Liver (tissue), 9 donors: ENCODE measurements around the gene SLC16A5. TPM values are rescaled to one million over a fixed set of nuclear protein-coding genes. Genes with fewer than 3 reads are reported as not detected.

Experiments
- DNase-seq: peaks from one replicate; pipeline ENCODE4 v3.0.0-alpha.2; 2017; ENCODE audit warnings: low spot score
- H3K27ac ChIP-seq, 2 donors: one replicate each; pipeline ENCODE4 v1.7.0; 2013; ENCODE audit warnings: inconsistent platforms in 2 of 2, low read length in 2 of 2, control low read depth in 1 of 2, low read depth in 1 of 2, mild to moderate bottlenecking in 1 of 2
- H3K27me3 ChIP-seq, 4 donors: one replicate each; pipeline versions ENCODE4 v1.6.1 to v1.7.0; 2013; ENCODE audit warnings: low read length in 3 of 4, inconsistent platforms in 1 of 4, mild to moderate bottlenecking in 1 of 4, moderate library complexity in 1 of 4; ENCODE audit not compliant: control insufficient read depth in 4 of 4, insufficient read depth in 4 of 4
- H3K36me3 ChIP-seq, 4 donors: one replicate each; pipeline versions ENCODE4 v1.6.1 to v1.7.0; 2013; ENCODE audit warnings: low read length in 3 of 4, mild to moderate bottlenecking in 3 of 4, low read depth in 1 of 4, moderate library complexity in 1 of 4; ENCODE audit not compliant: control insufficient read depth in 4 of 4, insufficient read depth in 3 of 4
- H3K4me1 ChIP-seq, 4 donors: one replicate each; pipeline versions ENCODE4 v1.6.1 to v1.7.0; 2013; ENCODE audit warnings: low read length in 3 of 4, mild to moderate bottlenecking in 3 of 4, moderate library complexity in 1 of 4; ENCODE audit not compliant: control insufficient read depth in 4 of 4, insufficient read depth in 4 of 4
- H3K4me3 ChIP-seq, 3 donors: one replicate each; pipeline versions ENCODE4 v1.6.1 to v1.7.0; 2013; ENCODE audit warnings: low read length in 3 of 3, control low read depth in 1 of 3, low read depth in 1 of 3, mild to moderate bottlenecking in 1 of 3
- H3K9ac ChIP-seq, 2 donors: one replicate each; pipeline ENCODE4 v1.7.0; 2013; ENCODE audit warnings: low read length in 2 of 2, mild to moderate bottlenecking in 2 of 2, moderate library complexity in 2 of 2, control low read depth in 1 of 2, low read depth in 1 of 2
- H3K9me3 ChIP-seq, 4 donors: one replicate each; pipeline versions ENCODE4 v1.6.1 to v1.7.0; 2013; ENCODE audit warnings: low read length in 3 of 4; ENCODE audit not compliant: control insufficient read depth in 4 of 4
- EGR1 ChIP-seq, 2 donors: IDR thresholded peaks; 2 replicates each; pipeline ENCODE4 v1.6.1; 2016 to 2018; ENCODE audit warnings: antibody characterized with exemption in 2 of 2, low read depth in 2 of 2
- FOXA1 ChIP-seq: IDR thresholded peaks from 2 replicates; pipeline ENCODE4 v1.6.1; 2016; ENCODE audit warnings: antibody characterized with exemption
- FOXA2 ChIP-seq: IDR thresholded peaks from 2 replicates; pipeline ENCODE4 v1.6.1; 2016; ENCODE audit warnings: antibody characterized with exemption
- GABPA ChIP-seq, 2 donors: IDR thresholded peaks in 1 of 2; conservative IDR thresholded peaks in 1 of 2; 2 replicates each; pipeline ENCODE4 v1.6.1; 2016; ENCODE audit warnings: antibody characterized with exemption in 2 of 2, mild to moderate bottlenecking in 1 of 2, moderate library complexity in 1 of 2
- HNF4A ChIP-seq, 2 donors: conservative IDR thresholded peaks; 2 replicates each; pipeline ENCODE4 v1.6.1; 2016; ENCODE audit warnings: antibody characterized with exemption in 2 of 2, mild to moderate bottlenecking in 2 of 2
- HNF4G ChIP-seq: IDR thresholded peaks from 2 replicates; pipeline ENCODE4 v1.6.1; 2016; ENCODE audit warnings: antibody characterized with exemption
- JUND ChIP-seq, 2 donors: IDR thresholded peaks; 2 replicates each; pipeline ENCODE4 v1.6.1; 2016; ENCODE audit warnings: antibody characterized with exemption in 2 of 2
- NR2F2 ChIP-seq: IDR thresholded peaks from 2 replicates; pipeline ENCODE4 v1.6.1; 2016; ENCODE audit warnings: antibody characterized with exemption
- RAD21 ChIP-seq, 2 donors: IDR thresholded peaks; 2 replicates each; pipeline ENCODE4 v1.6.1; 2016; ENCODE audit warnings: antibody characterized with exemption in 2 of 2, mild to moderate bottlenecking in 2 of 2
- RXRA ChIP-seq, 2 donors: IDR thresholded peaks; 2 replicates each; pipeline ENCODE4 v1.6.1; 2017 to 2018; ENCODE audit warnings: antibody characterized with exemption in 2 of 2, mild to moderate bottlenecking in 1 of 2
- SP1 ChIP-seq: IDR thresholded peaks from 2 replicates; pipeline ENCODE4 v1.6.1; 2018; ENCODE audit warnings: antibody characterized with exemption, mild to moderate bottlenecking
- TAF1 ChIP-seq: conservative IDR thresholded peaks from 2 replicates; pipeline ENCODE4 v1.6.1; 2016; ENCODE audit warnings: antibody characterized with exemption, mild to moderate bottlenecking
- YY1 ChIP-seq: IDR thresholded peaks from 2 replicates; pipeline ENCODE4 v1.6.1; 2016; ENCODE audit warnings: antibody characterized with exemption, mild to moderate bottlenecking
- ZBTB33 ChIP-seq: IDR thresholded peaks from 2 replicates; pipeline ENCODE4 v1.6.1; 2016; ENCODE audit warnings: antibody characterized with exemption
- WGBS: extraction: QIAGEN DNeasy Blood & Tissue Kit; methylation state at CpG from one replicate; pipeline ENCODE4 v1.1.7; 2013; 5-methylcytosine and 5-hydroxymethylcytosine counted together
- polyA plus RNA-seq, 2 donors: library from polyadenylated mRNA; stranded (reverse) in 1 of 2; unstranded in 1 of 2; fragments of 200-250 nt in 1 of 2; fragments of >200 nt in 1 of 2; fragmentation: Nextera tagmentation in 1 of 2; extraction: Ambion mirVana in 1 of 2; gene quantifications; one replicate each; pipeline versions ENCODE4 v1.2.1 to v1.2.3, GENCODE V29; 2013 to 2015
- total RNA-seq, 2 donors: library from RNA; depleted of rRNA; stranded (reverse); fragments of >200 nt; gene quantifications; one replicate each; pipeline ENCODE4 v1.2.3, GENCODE V29; 2014
- TF ChIP-seq, protein P1 (sequence below): IDR thresholded peaks from 2 replicates; pipeline ENCODE4 v1.6.1; 2016; ENCODE audit warnings: antibody characterized with exemption
- donor health status: healthy.
- donor health status: healthy.
- donor health status: healthy.
- donor health status: healthy.
- donor health status: healthy.

The SLC16A5 gene
- total and polyA plus RNA-seq, 4 donors: 1.0 to 4.5 (median 2.6) TPM

DNA sequence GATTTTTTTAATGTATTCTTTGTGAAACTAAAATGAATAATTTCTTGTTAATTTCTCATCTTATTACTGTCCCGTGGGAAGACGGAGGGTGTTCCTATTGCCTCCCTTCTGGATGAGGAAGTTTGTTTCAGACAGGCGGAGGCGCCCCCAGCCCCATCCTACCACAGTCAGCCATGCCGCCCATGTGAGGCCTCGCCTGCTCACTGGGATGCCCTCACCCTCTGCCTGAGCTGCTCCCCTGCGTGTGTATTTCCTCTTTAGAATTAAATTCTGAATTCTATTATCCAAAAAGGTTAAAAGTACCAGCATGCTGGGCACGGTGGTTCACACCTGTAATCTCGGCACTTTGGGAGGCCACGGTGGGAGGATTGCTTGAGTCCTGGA, 26.7 kb upstream of the SLC16A5 start:
- DNase-seq: no peak
- TF ChIP-seq HNF4G: no peak
- TF ChIP-seq FOXA1: no peak
- TF ChIP-seq HNF4A (conservative IDR thresholded peaks at IDR 0.05): no peak
- TF ChIP-seq, protein P1, sequence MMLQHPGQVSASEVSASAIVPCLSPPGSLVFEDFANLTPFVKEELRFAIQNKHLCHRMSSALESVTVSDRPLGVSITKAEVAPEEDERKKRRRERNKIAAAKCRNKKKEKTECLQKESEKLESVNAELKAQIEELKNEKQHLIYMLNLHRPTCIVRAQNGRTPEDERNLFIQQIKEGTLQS: no peak
- Histone ChIP-seq H3K27me3 (no peaks in the 10 kb centered on the region), H3K9me3 (no peaks in the 10 kb centered on the region), H3K4me3 (no peak overlapping the region), H3K9ac (no peak overlapping the region), H3K27ac (no peak overlapping the region), H3K36me3 (peaks cover 13 to 34% (median 21%) of the 10 kb centered on the region in 4 donors), H3K4me1 (peaks cover 0 to 11% (median 5%) of the 10 kb centered on the region in 4 donors)
- 97% methylated on average over 10 of the region's 10 CpGs for WGBS

DNA sequence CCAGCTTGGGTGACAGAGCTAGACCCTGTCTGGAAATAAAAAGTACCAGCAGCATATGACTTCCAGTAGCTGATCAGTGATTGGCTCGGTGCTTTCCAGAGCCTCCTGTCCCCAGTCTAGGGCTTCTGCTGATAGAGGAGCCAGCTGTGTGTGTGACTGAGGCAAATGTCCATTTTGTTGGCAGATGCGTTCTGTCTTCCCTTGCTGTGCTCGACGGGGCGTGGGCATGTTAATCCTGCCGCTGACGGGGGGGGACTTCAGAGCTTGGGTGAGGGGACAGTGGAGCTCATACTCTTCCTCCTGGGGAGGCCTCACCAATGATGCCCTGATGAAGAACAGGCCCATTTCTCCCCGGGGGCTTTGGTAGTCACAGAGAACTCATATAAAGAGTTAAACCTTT, 26.1 kb upstream of the SLC16A5 start:
- Histone ChIP-seq H3K4me3 (no peak overlapping the region), H3K27me3 (no peaks in the 10 kb centered on the region), H3K36me3 (peaks cover 13 to 30% (median 19%) of the 10 kb centered on the region in 4 donors), H3K9ac (no peak overlapping the region), H3K4me1 (peaks cover 0 to 11% (median 5%) of the 10 kb centered on the region in 4 donors), H3K27ac (no peak overlapping the region), H3K9me3 (no peaks in the 10 kb centered on the region)
- TF ChIP-seq NR2F2 (no peak), EGR1 (IDR thresholded peaks at IDR 0.05; ENCODE audit: low read depth in 2 of 2) (no peak), FOXA2 (no peak), GABPA (IDR thresholded peaks at IDR 0.05 in 1 of 2, conservative IDR thresholded peaks at IDR 0.05 in 1 of 2) (no peak), TAF1 (no peak), YY1 (no peak), RXRA (IDR thresholded peaks at IDR 0.05) (no peak), SP1 (no peak), RAD21 (IDR thresholded peaks at IDR 0.05) (no peak), JUND (IDR thresholded peaks at IDR 0.05) (no peak), HNF4G (no peak), ZBTB33 (no peak), HNF4A (conservative IDR thresholded peaks at IDR 0.05) (no peak)
- DNase-seq: no peak
- 93% methylated on average over 8 of the region's 8 CpGs for WGBS

GRCh38 chr17:75063201-75063600, 24.6 kb upstream of the SLC16A5 start:
- peaks cover 0 to 11% (median 5%) of the 10 kb centered on the region in 4 donors for H3K4me1 ChIP-seq

More at GRCh38 chr17:75063201-75063600, 24.6 kb upstream of the SLC16A5 start:
- WGBS: 95% methylated on average over 13 of the region's 13 CpGs
- TF ChIP-seq YY1: no peak
- H3K9me3 ChIP-seq: no peaks in the 10 kb centered on the region
- peaks cover 11 to 29% (median 19%) of the 10 kb centered on the region in 4 donors for H3K36me3 ChIP-seq
- no peak overlapping the region for H3K4me3 ChIP-seq
- no peak for DNase-seq
- H3K27me3 ChIP-seq: no peaks in the 10 kb centered on the region
- no peak overlapping the region for H3K9ac ChIP-seq
- no peak overlapping the region for H3K27ac ChIP-seq
